ENCODE measurements around the gene LRRC59. TPM values are rescaled to one million over a fixed set of nuclear protein-coding genes. Genes with fewer than 3 reads are reported as not detected.
A peak's percentile ranks its signal among the peaks of the same experiment; 100 is the strongest.

Gene LRRC59
- total RNA-seq, 1 experiment from 2014 or later, result 177 TPM

DNA sequence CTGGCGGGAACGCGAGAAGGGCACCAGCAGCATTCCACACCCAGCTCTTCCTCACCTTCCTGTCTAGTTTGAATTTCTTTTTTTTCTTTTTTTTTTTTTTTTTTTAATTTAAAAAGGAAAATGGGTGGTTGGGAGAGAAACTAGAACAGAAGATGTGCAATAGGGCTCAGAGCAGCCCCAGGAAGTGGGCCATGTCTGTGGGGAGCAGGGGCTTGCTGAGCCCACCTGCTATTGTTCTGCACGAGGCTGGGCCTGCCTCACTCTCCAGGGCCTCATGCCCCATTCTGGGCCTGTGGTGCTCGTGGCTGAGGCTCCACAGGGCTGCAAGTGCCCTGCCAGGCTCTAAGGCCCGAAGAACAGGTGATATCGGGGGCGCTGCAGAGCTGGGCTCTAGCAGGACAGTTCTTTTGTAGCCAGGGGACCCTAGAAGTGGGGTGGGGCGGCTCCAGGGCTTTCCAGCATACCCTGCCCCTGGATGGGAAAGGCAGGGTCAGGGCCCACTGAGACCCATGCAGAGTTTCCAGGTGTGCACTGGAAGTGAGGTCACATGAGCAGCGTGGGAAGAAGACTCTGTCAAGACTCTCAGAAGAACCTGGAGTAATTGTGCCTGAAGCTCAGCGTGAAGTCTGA is 36.7 kb downstream of the LRRC59 start:
- peaks cover 28% of the 10 kb centered on the region for H3K36me3 ChIP-seq (ENCODE audit: insufficient read depth, low read length, poor library complexity, severe bottlenecking)
- no peaks in the 10 kb centered on the region for H3K9me3 ChIP-seq (ENCODE audit: low read depth, low read length, poor library complexity, severe bottlenecking)
- POLR2A ChIA-PET (ENCODE audit: low non-redundant PET), result interaction anchor here (0.6 kb wide), 1 partner anchor 132 kb away, joined by 4 read pairs; no protein-coding TSS in a partner anchor

DNA sequence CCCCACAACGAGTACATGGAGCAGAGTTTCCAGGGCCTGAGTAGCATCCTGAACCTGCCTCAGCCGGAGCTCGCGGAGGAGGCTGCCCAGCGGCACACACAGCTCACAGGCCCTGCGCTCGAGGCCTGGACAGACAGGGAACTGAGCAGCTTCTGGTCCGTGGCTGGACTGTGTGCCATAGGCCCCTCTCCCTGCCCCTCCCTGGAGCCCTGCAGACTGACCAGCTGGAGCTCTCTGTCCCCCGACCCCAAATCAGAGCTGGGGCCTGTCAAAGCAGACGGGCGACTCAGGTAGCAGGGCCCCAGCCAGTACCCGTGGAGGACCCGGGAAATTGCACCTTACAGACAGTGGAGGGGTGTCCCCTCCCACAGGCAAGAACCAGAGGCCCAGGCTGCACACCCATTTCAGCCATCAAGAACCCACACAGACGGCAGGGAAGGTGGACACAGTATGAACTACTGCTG is 37.3 kb downstream of the LRRC59 start:
- BruUV-seq (replicated peaks), result no TSS peak
- no peak for DNase-seq (ENCODE audit: low spot score)
- TF ChIP-seq, protein P1, sequence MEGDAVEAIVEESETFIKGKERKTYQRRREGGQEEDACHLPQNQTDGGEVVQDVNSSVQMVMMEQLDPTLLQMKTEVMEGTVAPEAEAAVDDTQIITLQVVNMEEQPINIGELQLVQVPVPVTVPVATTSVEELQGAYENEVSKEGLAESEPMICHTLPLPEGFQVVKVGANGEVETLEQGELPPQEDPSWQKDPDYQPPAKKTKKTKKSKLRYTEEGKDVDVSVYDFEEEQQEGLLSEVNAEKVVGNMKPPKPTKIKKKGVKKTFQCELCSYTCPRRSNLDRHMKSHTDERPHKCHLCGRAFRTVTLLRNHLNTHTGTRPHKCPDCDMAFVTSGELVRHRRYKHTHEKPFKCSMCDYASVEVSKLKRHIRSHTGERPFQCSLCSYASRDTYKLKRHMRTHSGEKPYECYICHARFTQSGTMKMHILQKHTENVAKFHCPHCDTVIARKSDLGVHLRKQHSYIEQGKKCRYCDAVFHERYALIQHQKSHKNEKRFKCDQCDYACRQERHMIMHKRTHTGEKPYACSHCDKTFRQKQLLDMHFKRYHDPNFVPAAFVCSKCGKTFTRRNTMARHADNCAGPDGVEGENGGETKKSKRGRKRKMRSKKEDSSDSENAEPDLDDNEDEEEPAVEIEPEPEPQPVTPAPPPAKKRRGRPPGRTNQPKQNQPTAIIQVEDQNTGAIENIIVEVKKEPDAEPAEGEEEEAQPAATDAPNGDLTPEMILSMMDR (conservative IDR thresholded peaks at IDR 0.05; ENCODE audit: low read depth, low read length), result no peak
- TF ChIP-seq EZH2 (IDR thresholded peaks at IDR 0.05; ENCODE audit: borderline replicate concordance, low read depth, low read length, poor library complexity, severe bottlenecking), result no peak
- no peaks in the 10 kb centered on the region for H3K9me3 ChIP-seq (ENCODE audit: low read depth, low read length, poor library complexity, severe bottlenecking)
- ChIA-PET CTCF (no interaction called here), POLR2A (ENCODE audit: low non-redundant PET) (interaction anchor here (0.6 kb wide), 1 partner anchor 133 kb away, joined by 4 read pairs; no protein-coding TSS in a partner anchor)
- no peaks in the 10 kb centered on the region for H3K4me1 ChIP-seq (ENCODE audit: insufficient read depth, low read length, poor library complexity, severe bottlenecking)
- no peak overlapping the region for H3K27ac ChIP-seq (ENCODE audit: low read depth, low read length, poor library complexity, severe bottlenecking)
- intact Hi-C loops (cut with micrococcal nuclease; ENCODE audit: unreplicated experiment), result no loop called here
- H3K27me3 ChIP-seq (replicated peaks; ENCODE audit: insufficient read depth, low read depth, low read length, poor library complexity), result no peaks in the 10 kb centered on the region
- H3K4me3 ChIP-seq (ENCODE audit: low read depth, low read length, poor library complexity, severe bottlenecking), result no peak overlapping the region
- peaks cover 33% of the 10 kb centered on the region for H3K36me3 ChIP-seq (ENCODE audit: insufficient read depth, low read length, poor library complexity, severe bottlenecking)

More for the DNA sequence above, 36.7 kb downstream of the LRRC59 start:
- no peaks in the 10 kb centered on the region for H3K27me3 ChIP-seq (replicated peaks; ENCODE audit: insufficient read depth, low read depth, low read length, poor library complexity)
- TF ChIP-seq, protein P1 (conservative IDR thresholded peaks at IDR 0.05; ENCODE audit: low read depth, low read length), result no peak
- TF ChIP-seq EZH2 (IDR thresholded peaks at IDR 0.05; ENCODE audit: borderline replicate concordance, low read depth, low read length, poor library complexity, severe bottlenecking), result no peak
- DNase-seq (ENCODE audit: low spot score), result no peak
- BruUV-seq (replicated peaks), result TSS peak; percentile 63
- no peak overlapping the region for H3K4me3 ChIP-seq (ENCODE audit: low read depth, low read length, poor library complexity, severe bottlenecking)
- no peak overlapping the region for H3K27ac ChIP-seq (ENCODE audit: low read depth, low read length, poor library complexity, severe bottlenecking)
- CTCF ChIA-PET, result interaction anchor here (2.8 kb wide), 1 partner anchor 36 kb away, joined by 17 read pairs; the partner anchor contains the start of gene LRRC59
- H3K4me1 ChIP-seq (ENCODE audit: insufficient read depth, low read length, poor library complexity, severe bottlenecking), result no peaks in the 10 kb centered on the region
- intact Hi-C loops (cut with micrococcal nuclease; ENCODE audit: unreplicated experiment), result no loop called here

DNA sequence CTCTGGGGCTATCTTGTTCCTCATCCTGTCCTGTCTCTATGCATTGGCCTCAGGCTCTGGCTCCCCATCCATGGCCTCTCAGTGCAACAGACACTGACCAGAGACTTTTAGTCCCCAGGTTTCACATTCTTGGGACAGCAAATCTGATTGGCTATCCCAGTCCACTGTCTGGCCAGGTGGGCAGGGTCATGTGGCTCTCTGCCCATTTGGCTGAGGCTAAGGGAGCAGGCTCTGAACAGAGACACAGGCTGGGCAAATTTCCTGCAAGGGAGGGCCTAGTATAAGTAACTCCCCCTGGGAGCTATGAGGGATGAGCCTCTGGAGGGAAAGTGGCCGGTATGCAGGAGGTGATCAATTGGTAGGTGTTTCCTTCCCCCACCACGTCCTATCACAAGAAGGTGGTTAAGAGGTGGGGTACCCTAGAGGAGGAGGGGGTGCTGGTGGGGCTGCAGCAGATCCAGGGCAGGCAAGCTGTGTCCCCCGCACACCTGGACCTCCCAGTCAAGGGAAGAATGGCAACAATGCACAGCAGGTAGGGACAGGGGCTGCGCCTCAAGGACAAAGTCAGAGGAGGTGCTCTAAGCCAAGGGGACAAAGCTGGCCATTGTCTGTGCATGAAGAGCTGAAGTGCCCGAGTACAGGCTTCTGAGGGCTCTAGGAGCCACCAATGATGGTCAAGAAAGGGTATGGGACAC is 38.2 kb downstream of the LRRC59 start:
- H3K4me1 ChIP-seq (ENCODE audit: insufficient read depth, low read length, poor library complexity, severe bottlenecking), result no peaks in the 10 kb centered on the region
- intact Hi-C loops (cut with micrococcal nuclease; ENCODE audit: unreplicated experiment), result no loop called here
- H3K36me3 ChIP-seq (ENCODE audit: insufficient read depth, low read length, poor library complexity, severe bottlenecking), result peaks cover 38% of the 10 kb centered on the region
- no peak overlapping the region for H3K27ac ChIP-seq (ENCODE audit: low read depth, low read length, poor library complexity, severe bottlenecking)
- no peak for TF ChIP-seq EZH2 (IDR thresholded peaks at IDR 0.05; ENCODE audit: borderline replicate concordance, low read depth, low read length, poor library complexity, severe bottlenecking)
- no peaks in the 10 kb centered on the region for H3K27me3 ChIP-seq (replicated peaks; ENCODE audit: insufficient read depth, low read depth, low read length, poor library complexity)
- H3K4me3 ChIP-seq (ENCODE audit: low read depth, low read length, poor library complexity, severe bottlenecking), result no peak overlapping the region
- H3K9me3 ChIP-seq (ENCODE audit: low read depth, low read length, poor library complexity, severe bottlenecking), result no peaks in the 10 kb centered on the region
- ChIA-PET POLR2A (ENCODE audit: low non-redundant PET) (no interaction called here), CTCF (no interaction called here)
- no peak for DNase-seq (ENCODE audit: low spot score)
- no TSS peak for BruUV-seq (replicated peaks)

Measured in A673 (cell line).